Mucosa of descending colon (tissue), 3 donors: ENCODE results near the gene MARK4. TPM values are rescaled to one million over a fixed set of nuclear protein-coding genes. Genes with fewer than 3 reads are reported as not detected.

Source experiments
- ATAC-seq: fragments of 200-7000 bp; cut with Tn5 transposase; one replicate; pipeline ENCODE4 v1.9.1; 2020; ENCODE audit warnings: mild to moderate bottlenecking, moderate library complexity
- DNase-seq, 3 donors: peaks; one replicate each; pipeline ENCODE4 v3.0.0-alpha.2; 2020
- H3K36me3 ChIP-seq: fragments of 200-600 bp; one replicate; pipeline ENCODE4 v1.8.0; 2021; ENCODE audit warnings: low read depth, mild to moderate bottlenecking
- H3K4me1 ChIP-seq: fragments of 200-600 bp; one replicate; pipeline ENCODE4 v1.8.0; 2021; ENCODE audit warnings: low read depth, mild to moderate bottlenecking
- H3K4me3 ChIP-seq: fragments of 200-600 bp; one replicate; pipeline ENCODE4 v1.8.0; 2021; ENCODE audit warnings: mild to moderate bottlenecking
- H3K9me3 ChIP-seq: fragments of 200-600 bp; one replicate; pipeline ENCODE4 v1.8.0; 2021; ENCODE audit warnings: mild to moderate bottlenecking
- CTCF ChIP-seq: fragments of 200-600 bp; IDR thresholded peaks from one replicate; pipeline ENCODE4 v1.8.0; 2022; ENCODE audit warnings: antibody characterized with exemption, mild to moderate bottlenecking
- intact Hi-C, 2 donors: fragments of 100-400 bp; cut with DNase I in 1 of 2; cut with micrococcal nuclease in 1 of 2; formaldehyde crosslinking; loops; one replicate each; pipeline versions ENCODE4 v1.11.0 to v1.11.1; 2022; cut with DNase I, micrococcal nuclease
- total RNA-seq, 3 donors: library from RNA; stranded (reverse); fragmentation: NEBNext Ultra II Directional in 2 of 3; extraction: Animal tissue kit (Norgen Biotek cat#: 25700) in 2 of 3; gene quantifications; one replicate each; pipeline versions ENCODE4 v1.2.1 to v1.2.4, GENCODE V29; 2021 to 2023
- donor health status: DM: no; HTN: no; CAD: no; lungs with moderate emphysema.
- donor health status: DM: no; HTN: no; CAD: no.
- donor health status: DM: no; HTN: yes; CAD: no.

MARK4 gene
- total RNA-seq, 3 donors from 2014 or later = 15.7 to 34.6 (median 17.0) TPM

GRCh38 chr19:45290381-45290931 is 39.4 kb downstream of the MARK4 start:
- ATAC-seq = no peak
- DNase-seq = no peak
- Histone ChIP-seq H3K9me3 (no peaks in the 10 kb centered on the region), H3K4me3 (no peak overlapping the region), H3K36me3 (no peaks in the 10 kb centered on the region), H3K4me1 (no peaks in the 10 kb centered on the region)
- intact Hi-C loops = no loop called here
- no peak for TF ChIP-seq CTCF

- Histone ChIP-seq H3K4me3 (no peak overlapping the region), H3K4me1 (no peaks in the 10 kb centered on the region), H3K9me3 (no peaks in the 10 kb centered on the region), H3K36me3 (no peaks in the 10 kb centered on the region)
- ATAC-seq (no peak), DNase-seq (no peak)
- no peak for TF ChIP-seq CTCF
- intact Hi-C loops = no loop called here
These were observed 40.8 kb downstream of the MARK4 start for GRCh38 chr19:45291834-45292233.

GRCh38 chr19:45293682-45294081 is 42.6 kb downstream of the MARK4 start:
- DNase-seq = no peak
- intact Hi-C loops = no loop called here
- H3K9me3 ChIP-seq = no peaks in the 10 kb centered on the region
- no peak overlapping the region for H3K4me3 ChIP-seq
- no peak for ATAC-seq
- no peaks in the 10 kb centered on the region for H3K36me3 ChIP-seq
- no peaks in the 10 kb centered on the region for H3K4me1 ChIP-seq
- TF ChIP-seq CTCF = no peak

- intact Hi-C loops = no loop called here
- H3K36me3 ChIP-seq = no peaks in the 10 kb centered on the region
These were observed 43.4 kb downstream of the MARK4 start for GRCh38 chr19:45294291-45295029.

GRCh38 chr19:45295873-45296272 is 44.8 kb downstream of the MARK4 start:
- DNase-seq = no peak
- H3K4me3 ChIP-seq = no peak overlapping the region
- no peak for TF ChIP-seq CTCF
- intact Hi-C loops = no loop called here
- ATAC-seq = no peak
- no peaks in the 10 kb centered on the region for H3K36me3 ChIP-seq
- H3K4me1 ChIP-seq = no peaks in the 10 kb centered on the region
- H3K9me3 ChIP-seq = no peaks in the 10 kb centered on the region

More at GRCh38 chr19:45294291-45295029, 43.4 kb downstream of the MARK4 start:
- Histone ChIP-seq H3K4me3 (no peak overlapping the region), H3K9me3 (no peaks in the 10 kb centered on the region), H3K4me1 (no peaks in the 10 kb centered on the region)
- no peak for TF ChIP-seq CTCF
- no peak for ATAC-seq
- DNase-seq = no peak
